Measurements from ENCODE around the gene CILP2. TPM values are rescaled to one million over a fixed set of nuclear protein-coding genes. Genes with fewer than 3 reads are reported as not detected.

Gene CILP2
- total RNA-seq, 3 donors from 2014 or later, result 0.15 to 0.66 (median 0.16) TPM

DNA sequence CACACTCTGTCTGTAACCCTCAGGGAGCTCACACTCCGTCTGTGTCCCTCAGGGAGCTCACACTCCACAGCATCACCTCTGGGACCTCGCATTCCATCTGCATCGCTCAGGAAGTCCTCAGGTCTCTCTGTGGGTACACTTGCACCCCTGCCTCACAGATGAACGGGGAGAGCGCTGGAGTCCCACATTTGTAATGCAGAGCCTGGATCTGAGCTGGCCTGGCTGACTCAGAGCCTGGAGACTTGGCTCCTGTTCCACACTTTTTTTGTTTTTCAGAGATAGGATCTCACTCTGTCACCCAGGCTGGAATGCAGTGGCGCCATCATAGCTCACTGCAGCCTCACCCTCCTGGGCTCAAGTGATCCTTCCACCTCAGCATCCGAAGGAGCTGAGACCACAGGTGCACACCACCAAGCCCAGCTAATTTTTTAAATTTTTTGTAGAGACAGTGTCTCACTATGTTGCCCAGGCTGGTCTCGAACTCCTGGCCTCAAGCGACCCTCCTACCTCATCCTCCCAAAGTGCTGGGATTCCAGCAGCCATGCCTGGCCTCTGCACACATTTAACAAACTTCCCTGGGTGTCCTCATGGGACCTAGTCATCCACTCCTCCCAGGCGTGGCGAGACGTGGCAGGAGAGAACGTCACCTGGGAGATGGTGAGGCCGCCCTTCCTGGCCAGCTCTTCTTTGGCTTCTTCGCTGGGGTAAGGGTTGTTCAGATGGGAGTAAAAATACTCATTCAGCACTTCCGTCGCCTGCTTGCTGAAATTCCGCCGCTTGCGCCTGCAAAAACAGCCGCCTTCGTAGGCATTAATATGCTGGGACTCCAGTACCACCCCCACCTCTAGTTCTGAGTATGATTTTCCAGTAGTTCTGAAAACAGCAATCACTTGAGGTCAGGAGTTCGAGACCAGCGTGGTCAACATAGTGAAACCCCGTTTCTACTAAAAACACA, 31.0 kb downstream of the CILP2 start:
- Histone ChIP-seq H3K27me3 (no peaks in the 10 kb centered on the region), H3K36me3 (no peaks in the 10 kb centered on the region), H3K4me1 (no peaks in the 10 kb centered on the region), H3K4me3 (no peak overlapping the region), H3K27ac (no peak overlapping the region), H3K9me3 (no peaks in the 10 kb centered on the region)
- TF ChIP-seq, protein P1, sequence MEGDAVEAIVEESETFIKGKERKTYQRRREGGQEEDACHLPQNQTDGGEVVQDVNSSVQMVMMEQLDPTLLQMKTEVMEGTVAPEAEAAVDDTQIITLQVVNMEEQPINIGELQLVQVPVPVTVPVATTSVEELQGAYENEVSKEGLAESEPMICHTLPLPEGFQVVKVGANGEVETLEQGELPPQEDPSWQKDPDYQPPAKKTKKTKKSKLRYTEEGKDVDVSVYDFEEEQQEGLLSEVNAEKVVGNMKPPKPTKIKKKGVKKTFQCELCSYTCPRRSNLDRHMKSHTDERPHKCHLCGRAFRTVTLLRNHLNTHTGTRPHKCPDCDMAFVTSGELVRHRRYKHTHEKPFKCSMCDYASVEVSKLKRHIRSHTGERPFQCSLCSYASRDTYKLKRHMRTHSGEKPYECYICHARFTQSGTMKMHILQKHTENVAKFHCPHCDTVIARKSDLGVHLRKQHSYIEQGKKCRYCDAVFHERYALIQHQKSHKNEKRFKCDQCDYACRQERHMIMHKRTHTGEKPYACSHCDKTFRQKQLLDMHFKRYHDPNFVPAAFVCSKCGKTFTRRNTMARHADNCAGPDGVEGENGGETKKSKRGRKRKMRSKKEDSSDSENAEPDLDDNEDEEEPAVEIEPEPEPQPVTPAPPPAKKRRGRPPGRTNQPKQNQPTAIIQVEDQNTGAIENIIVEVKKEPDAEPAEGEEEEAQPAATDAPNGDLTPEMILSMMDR (IDR thresholded peaks at IDR 0.05), result no peak
- TF ChIP-seq POLR2AphosphoS5 (IDR thresholded peaks at IDR 0.05), result no peak
- no peak for TF ChIP-seq POLR2A (IDR thresholded peaks at IDR 0.05)
- no peak for DNase-seq (ENCODE audit: low spot score in 2 of 2)
- intact Hi-C loops (cut with DNase I; ENCODE audit: low total_unique reads), result loop anchor here (2.0 kb wide), 1 partner anchor 52 kb away; no protein-coding TSS in a partner anchor

- intact Hi-C loops (cut with DNase I; ENCODE audit: low total_unique reads), result no loop called here
- TF ChIP-seq, protein P1 (IDR thresholded peaks at IDR 0.05), result no peak
- TF ChIP-seq POLR2A (IDR thresholded peaks at IDR 0.05) (no peak), POLR2AphosphoS5 (IDR thresholded peaks at IDR 0.05) (no peak)
- Histone ChIP-seq H3K4me3 (no peak overlapping the region), H3K9me3 (no peaks in the 10 kb centered on the region), H3K27me3 (no peaks in the 10 kb centered on the region), H3K36me3 (no peaks in the 10 kb centered on the region), H3K4me1 (no peaks in the 10 kb centered on the region), H3K27ac (no peak overlapping the region)
- no peak for DNase-seq (ENCODE audit: low spot score in 2 of 2)
Observed at GRCh38 chr19:19570571-19570970, 32.5 kb downstream of the CILP2 start.

DNA sequence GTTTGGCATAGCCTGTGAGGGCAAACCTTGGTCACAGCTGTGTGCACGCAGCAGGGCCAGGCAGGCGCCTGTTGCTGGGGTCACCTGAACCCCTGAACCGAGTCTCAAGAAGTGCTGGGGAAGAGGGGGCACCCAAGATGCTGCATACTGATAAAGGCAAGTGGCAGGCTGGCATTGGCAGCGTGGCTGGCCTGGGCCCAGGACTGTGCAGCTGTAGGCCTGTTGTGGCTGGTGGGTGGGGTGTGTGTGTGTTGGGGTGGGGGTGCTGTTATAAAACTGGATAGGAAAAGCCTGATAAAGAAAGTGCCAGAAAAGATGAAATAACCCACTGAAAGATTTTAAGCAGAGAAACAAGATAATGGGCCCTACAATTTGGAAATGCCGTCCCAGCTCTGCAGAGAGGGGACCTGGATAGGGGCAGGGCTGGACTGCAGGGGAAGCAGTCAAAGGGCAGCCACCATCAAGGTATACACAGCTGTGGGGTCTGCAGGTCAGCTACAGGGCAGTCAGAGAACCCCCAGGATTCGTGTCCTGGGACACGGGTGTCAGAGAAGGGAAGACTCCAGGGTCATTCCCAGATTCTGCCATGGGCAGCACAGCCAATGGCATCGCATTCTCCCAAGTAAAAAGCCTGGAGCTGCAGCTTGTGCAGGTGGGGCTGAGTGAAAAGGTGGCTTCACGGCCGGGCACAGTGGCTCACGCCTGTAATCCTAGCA, 33.2 kb downstream of the CILP2 start:
- intact Hi-C loops (cut with DNase I; ENCODE audit: low total_unique reads), result no loop called here
- H3K27ac ChIP-seq, result no peak overlapping the region
- DNase-seq (ENCODE audit: low spot score in 2 of 2), result no peak

DNA sequence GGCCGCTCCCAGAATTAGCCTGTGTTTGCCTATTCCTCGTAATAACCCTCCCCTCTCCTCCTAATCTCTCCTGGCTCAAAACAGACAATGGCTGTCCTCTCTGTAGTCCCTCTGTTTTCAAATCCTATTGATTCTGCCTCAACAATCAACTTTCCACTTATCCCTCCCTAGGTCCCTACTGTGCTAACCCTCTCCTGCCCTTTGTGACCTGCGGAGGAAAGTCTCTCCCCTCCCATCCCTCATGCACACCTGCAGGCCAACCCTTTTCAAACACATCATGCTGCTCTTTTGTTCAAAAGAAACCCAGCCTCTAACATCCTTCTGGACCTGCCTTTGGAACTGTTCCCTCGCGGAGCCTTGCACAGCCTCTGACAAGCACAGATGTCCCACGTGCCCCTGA, 37.3 kb downstream of the CILP2 start:
- TF ChIP-seq, protein P1 (IDR thresholded peaks at IDR 0.05), result no peak
- TF ChIP-seq POLR2A (IDR thresholded peaks at IDR 0.05) (no peak), POLR2AphosphoS5 (IDR thresholded peaks at IDR 0.05) (no peak)
- Histone ChIP-seq H3K27me3 (no peaks in the 10 kb centered on the region), H3K4me1 (no peaks in the 10 kb centered on the region), H3K9me3 (peaks cover 0 to 3% of the 10 kb centered on the region in 2 donors), H3K27ac (no peak overlapping the region), H3K4me3 (no peak overlapping the region), H3K36me3 (no peaks in the 10 kb centered on the region)
- no peak for DNase-seq (ENCODE audit: low spot score in 2 of 2)
- intact Hi-C loops (cut with DNase I; ENCODE audit: low total_unique reads), result no loop called here

More for the DNA sequence above, 33.2 kb downstream of the CILP2 start:
- no peaks in the 10 kb centered on the region for H3K4me1 ChIP-seq
- TF ChIP-seq POLR2AphosphoS5 (IDR thresholded peaks at IDR 0.05), result no peak
- TF ChIP-seq, protein P1 (IDR thresholded peaks at IDR 0.05), result no peak
- no peak for TF ChIP-seq POLR2A (IDR thresholded peaks at IDR 0.05)
- no peak overlapping the region for H3K4me3 ChIP-seq
- no peaks in the 10 kb centered on the region for H3K9me3 ChIP-seq
- no peaks in the 10 kb centered on the region for H3K27me3 ChIP-seq
- no peaks in the 10 kb centered on the region for H3K36me3 ChIP-seq

- no peaks in the 10 kb centered on the region for H3K4me1 ChIP-seq
- no peak overlapping the region for H3K27ac ChIP-seq
- TF ChIP-seq, protein P1 (IDR thresholded peaks at IDR 0.05), result no peak
- TF ChIP-seq POLR2A (IDR thresholded peaks at IDR 0.05) (no peak), POLR2AphosphoS5 (IDR thresholded peaks at IDR 0.05) (no peak)
- no peaks in the 10 kb centered on the region for H3K27me3 ChIP-seq
- intact Hi-C loops (cut with DNase I; ENCODE audit: low total_unique reads), result no loop called here
- H3K9me3 ChIP-seq, result peaks cover 0 to 3% of the 10 kb centered on the region in 2 donors
- H3K4me3 ChIP-seq, result no peak overlapping the region
- DNase-seq (ENCODE audit: low spot score in 2 of 2), result no peak
- H3K36me3 ChIP-seq, result no peaks in the 10 kb centered on the region
Observed at GRCh38 chr19:19578252-19578651, 40.2 kb downstream of the CILP2 start.
